H9 (cell line): ENCODE data around the gene NOTCH1. TPM values are rescaled to one million over a fixed set of nuclear protein-coding genes. Genes with fewer than 3 reads are reported as not detected.
A peak's percentile ranks its signal among the peaks of the same experiment; 100 is the strongest.

Source experiments
- DNase-seq: peaks from one replicate; pipeline ENCODE4 v3.0.0-alpha.2; 2017
- H2AFZ ChIP-seq: one replicate; pipeline ENCODE4 v1.6.1; 2013; ENCODE audit warnings: mild to moderate bottlenecking, low read length, control low read depth, moderate library complexity
- H2AK5ac ChIP-seq: 2 replicates; pipeline ENCODE4 v1.6.1; 2013; ENCODE audit warnings: low read length, control low read depth, mixed read lengths; ENCODE audit not compliant: insufficient read length
- H2BK120ac ChIP-seq: one replicate; pipeline ENCODE4 v1.6.1; 2013; ENCODE audit warnings: low read depth, mild to moderate bottlenecking, low read length, control low read depth, inconsistent platforms; ENCODE audit not compliant: poor library complexity, severe bottlenecking
- H2BK12ac ChIP-seq: 2 replicates; pipeline ENCODE4 v1.6.1; 2013; ENCODE audit warnings: low read length, control low read depth, mixed read lengths, low read depth; ENCODE audit not compliant: insufficient read length
- H2BK15ac ChIP-seq: 2 replicates; pipeline ENCODE4 v1.6.1; 2013; ENCODE audit warnings: low read depth, low read length, control low read depth
- H2BK20ac ChIP-seq: one replicate; pipeline ENCODE4 v1.6.1; 2013; ENCODE audit warnings: low read depth, mild to moderate bottlenecking, low read length, control low read depth, inconsistent platforms; ENCODE audit not compliant: poor library complexity, severe bottlenecking
- H2BK5ac ChIP-seq: 2 replicates; pipeline ENCODE4 v1.6.1; 2013; ENCODE audit warnings: low read length, control low read depth, mixed read lengths; ENCODE audit not compliant: insufficient read length
- H3K14ac ChIP-seq: 2 replicates; pipeline ENCODE4 v1.6.1; 2013; ENCODE audit warnings: low read length, control low read depth; ENCODE audit not compliant: insufficient read depth
- H3K18ac ChIP-seq: 2 replicates; pipeline ENCODE4 v1.6.1; 2013; ENCODE audit warnings: low read depth, mild to moderate bottlenecking, mixed read lengths, low read length, control low read depth; ENCODE audit not compliant: insufficient read length
- H3K23ac ChIP-seq: 2 replicates; pipeline ENCODE4 v1.6.1; 2013; ENCODE audit warnings: low read length, control low read depth, mixed read lengths, low read depth; ENCODE audit not compliant: insufficient read length
- H3K23me2 ChIP-seq: 2 replicates; pipeline ENCODE4 v1.6.1; 2013; ENCODE audit warnings: low read depth, mild to moderate bottlenecking, mixed read lengths, low read length, control low read depth; ENCODE audit not compliant: insufficient read length, poor library complexity, severe bottlenecking
- H3K27ac ChIP-seq: 2 replicates; pipeline ENCODE4 v1.5.1; 2013; ENCODE audit warnings: low read length, control low read depth, mixed read lengths, low read depth; ENCODE audit not compliant: insufficient read length
- H3K27me3 ChIP-seq: 2 replicates; pipeline ENCODE4 v1.6.1; 2013; ENCODE audit warnings: low read length, control low read depth, inconsistent platforms; ENCODE audit not compliant: insufficient read depth
- H3K4ac ChIP-seq: 2 replicates; pipeline ENCODE4 v1.6.1; 2013; ENCODE audit warnings: low read depth, mild to moderate bottlenecking, control low read depth, inconsistent platforms, low read length, moderate library complexity
- H3K4me1 ChIP-seq: 2 replicates; pipeline ENCODE4 v1.6.1; 2013; ENCODE audit warnings: low read length, control low read depth, inconsistent platforms; ENCODE audit not compliant: insufficient read depth
- H3K4me2 ChIP-seq: 2 replicates; pipeline ENCODE4 v1.6.1; 2013; ENCODE audit warnings: low read length, control low read depth, mixed read lengths; ENCODE audit not compliant: insufficient read length, insufficient read depth
- H3K56ac ChIP-seq: 2 replicates; pipeline ENCODE4 v1.6.1; 2013; ENCODE audit warnings: low read depth, mild to moderate bottlenecking, mixed read lengths, low read length, control low read depth; ENCODE audit not compliant: insufficient read length
- H3K79me1 ChIP-seq: 2 replicates; pipeline ENCODE4 v1.6.1; 2013; ENCODE audit warnings: low read depth, mild to moderate bottlenecking, moderate library complexity, low read length, control low read depth, inconsistent platforms; ENCODE audit not compliant: insufficient read depth, poor library complexity, severe bottlenecking
- H3K79me2 ChIP-seq: 2 replicates; pipeline ENCODE4 v1.6.1; 2013; ENCODE audit warnings: low read length, control low read depth, inconsistent platforms; ENCODE audit not compliant: insufficient read depth
- H3K9ac ChIP-seq: 2 replicates; pipeline ENCODE4 v1.6.1; 2013; ENCODE audit warnings: low read length, control low read depth, mixed read lengths; ENCODE audit not compliant: insufficient read length; ENCODE audit errors: extremely low read depth
- H3K9me3 ChIP-seq: one replicate; pipeline ENCODE4 v1.6.1; 2013; ENCODE audit warnings: low read depth, low read length, inconsistent platforms; ENCODE audit not compliant: control insufficient read depth
- H3T11ph ChIP-seq: one replicate; pipeline ENCODE4 v1.6.1; 2013; ENCODE audit warnings: mild to moderate bottlenecking, low read length, control low read depth, inconsistent platforms
- H4K20me1 ChIP-seq: one replicate; pipeline ENCODE4 v1.6.1; 2013; ENCODE audit not compliant: control insufficient read depth, insufficient read length, insufficient read depth
- H4K5ac ChIP-seq: 2 replicates; pipeline ENCODE4 v1.6.1; 2013; ENCODE audit warnings: low read depth, mild to moderate bottlenecking, mixed read lengths, low read length, control low read depth; ENCODE audit not compliant: insufficient read length
- H4K8ac ChIP-seq: replicated peaks from 2 replicates; pipeline ENCODE4 v1.6.1; 2013; ENCODE audit warnings: low read length, control low read depth, mixed read lengths, low read depth; ENCODE audit not compliant: insufficient read length
- H4K91ac ChIP-seq: 2 replicates; pipeline ENCODE4 v1.6.1; 2013; ENCODE audit warnings: low read depth, mild to moderate bottlenecking, moderate library complexity, mixed read lengths, low read length, control low read depth; ENCODE audit not compliant: insufficient read length
- H3K27ac Mint-ChIP-seq, 3 experiments: 2 replicates in 2 of 3; 3 replicates in 1 of 3; pipeline ENCODE4 v1.8.0; 2020 to 2021; ENCODE audit warnings: mixed read lengths in 3 of 3, mild to moderate bottlenecking in 1 of 3, moderate library complexity in 1 of 3
- H3K27me3 Mint-ChIP-seq: 2 replicates; pipeline ENCODE4 v1.8.0; 2021; ENCODE audit warnings: low read depth, mild to moderate bottlenecking, moderate library complexity, mixed read lengths
- H3K36me3 Mint-ChIP-seq, 3 experiments: 2 replicates in 2 of 3; 3 replicates in 1 of 3; pipeline ENCODE4 v1.8.0; 2020 to 2021; ENCODE audit warnings: low read depth in 3 of 3, mixed read lengths in 3 of 3; ENCODE audit not compliant: insufficient read depth in 1 of 3
- H3K4me1 Mint-ChIP-seq, 2 experiments: 2 replicates each; pipeline ENCODE4 v1.8.0; 2020; ENCODE audit warnings: mixed read lengths in 2 of 2
- H3K4me3 Mint-ChIP-seq, 2 experiments: 2 replicates in 1 of 2; 3 replicates in 1 of 2; pipeline ENCODE4 v1.8.0; 2020 to 2021; ENCODE audit warnings: mild to moderate bottlenecking in 2 of 2, mixed read lengths in 2 of 2, moderate library complexity in 1 of 2
- H3K9me3 Mint-ChIP-seq, 2 experiments: 2 replicates in 1 of 2; 3 replicates in 1 of 2; pipeline ENCODE4 v1.8.0; 2020; ENCODE audit warnings: mild to moderate bottlenecking in 2 of 2, mixed read lengths in 2 of 2, moderate library complexity in 1 of 2
- CTCF ChIP-seq: fragments of 200-600 bp; sonication (generic); conservative IDR thresholded peaks from 3 replicates; pipeline ENCODE4 v1.8.0; 2021; ENCODE audit warnings: antibody characterized with exemption, mild to moderate bottlenecking
- WGBS: extraction: QIAGEN DNeasy Blood & Tissue Kit; methylation state at CpG from one replicate; pipeline ENCODE4 v1.1.7; 2013; ENCODE audit warnings: missing lambda C conversion rate, low lambda C conversion rate, mixed read lengths; ENCODE audit not compliant: insufficient read length; ENCODE audit errors: extremely low coverage; 5-methylcytosine and 5-hydroxymethylcytosine counted together
- total RNA-seq: library from RNA; stranded (reverse); gene quantifications from 2 replicates; pipeline ENCODE4 v1.2.1, GENCODE V29; 2021

Gene NOTCH1
- total RNA-seq, 1 experiment from 2014 or later = 71.6 TPM

- Histone ChIP-seq H4K20me1 (no peaks in the 10 kb centered on the region), H3K9me3 (no peaks in the 10 kb centered on the region), H3K23me2 (no peaks in the 10 kb centered on the region), H2BK5ac (no peak overlapping the region), H2BK15ac (no peak overlapping the region), H2BK12ac (no peak overlapping the region), H3T11ph (no peak overlapping the region), H3K4me2 (peak overlapping the region; percentile 1), H3K27me3 (no peaks in the 10 kb centered on the region), H3K14ac (peak overlapping the region; percentile 64), H2BK20ac (no peak overlapping the region), H4K5ac (no peak overlapping the region), H3K9ac (no peak overlapping the region), H3K4me1 (peaks cover 8% of the 10 kb centered on the region; the same call in 1 of the 2 replicates), H3K23ac (no peak overlapping the region), H4K91ac (no peak overlapping the region), H3K18ac (peak overlapping the region; percentile 45), H3K79me1 (no peaks in the 10 kb centered on the region), H4K8ac (no peak overlapping the region), H3K79me2 (no peaks in the 10 kb centered on the region), H2AK5ac (no peak overlapping the region), H2BK120ac (no peak overlapping the region), H3K4ac (no peak overlapping the region), H3K27ac (no peak overlapping the region), H2AFZ (no peak overlapping the region), H3K56ac (no peak overlapping the region)
- no CpG with 5 or more reads among the region's 17 CpGs for WGBS
- Mint-ChIP-seq H3K9me3 (peaks cover 0 to 6% of the 10 kb centered on the region in 2 experiments; a peak in 2 of 5 replicates), H3K4me3 (peak overlapping the region; percentile 36 to 72; a peak in 4 of 5 replicates), H3K36me3 (peaks cover 0 to 5% (median 2%) of the 10 kb centered on the region in 3 experiments; a peak in 3 of 7 replicates), H3K4me1 (peaks cover 47 to 63% of the 10 kb centered on the region in 2 experiments), H3K27ac (peak overlapping the region; percentile 96 to 98 (median 97)), H3K27me3 (peaks cover 9% of the 10 kb centered on the region)
- TF ChIP-seq CTCF = no peak
- DNase-seq = peak; percentile 97
These were observed 26.4 kb upstream of the NOTCH1 start for GRCh38 chr9:136572003-136572827.
